HuH-7 (cell line): Measurements from ENCODE around the gene INF2.
A peak's percentile ranks its signal among the peaks of the same experiment; 100 is the strongest.
"Not testable (repeated sequence)": the region's sequence is repeated elsewhere in the genome, so short reads cannot be mapped to it uniquely, and the experiment has no call there.

Source experiments
- DNase-seq: peaks from one replicate; pipeline ENCODE4 v3.0.0; 2011; ENCODE audit warnings: low spot score

The INF2 gene

GRCh38 chr14:104689109-104689880 lies at the start of gene INF2:
INF2 (plus strand) TSS chr14:104689618; CDS start chr14:104701366, 11,748 bp downstream.
- DNase-seq: peak; percentile 90

GRCh38 chr14:104639885-104640548 lies 49.4 kb upstream of the INF2 start:
- peak; percentile 95 for DNase-seq

- no peak for DNase-seq
These were observed 48.7 kb upstream of the INF2 start for GRCh38 chr14:104640681-104641080.

GRCh38 chr14:104641753-104642539 lies 47.5 kb upstream of the INF2 start:
- DNase-seq: no peak

GRCh38 chr14:104642540-104642868 lies 46.9 kb upstream of the INF2 start:
- no peak for DNase-seq

GRCh38 chr14:104643306-104643705 lies 46.1 kb upstream of the INF2 start:
- no peak for DNase-seq

- DNase-seq: no peak
These were observed 45.3 kb upstream of the INF2 start for GRCh38 chr14:104644091-104644635.

- no peak for DNase-seq
These were observed 44.6 kb upstream of the INF2 start for GRCh38 chr14:104644656-104645378.

- DNase-seq: no peak
These were observed 41.9 kb upstream of the INF2 start for GRCh38 chr14:104647467-104648043.

GRCh38 chr14:104650057-104650980 lies 39.1 kb upstream of the INF2 start:
- DNase-seq: peak; percentile 94

GRCh38 chr14:104650981-104651875 lies 38.2 kb upstream of the INF2 start:
- DNase-seq: no peak

GRCh38 chr14:104651876-104652260 lies 37.5 kb upstream of the INF2 start:
- DNase-seq: no peak

GRCh38 chr14:104652386-104652785 lies 37.0 kb upstream of the INF2 start:
- no peak for DNase-seq

GRCh38 chr14:104653130-104653920 lies 36.1 kb upstream of the INF2 start:
- DNase-seq: not testable (repeated sequence)

- DNase-seq: no peak
These were observed 35.3 kb upstream of the INF2 start for GRCh38 chr14:104654119-104654518.

- no peak for DNase-seq
These were observed 34.1 kb upstream of the INF2 start for GRCh38 chr14:104655128-104655848.

GRCh38 chr14:104656014-104656714 lies 33.3 kb upstream of the INF2 start:
- no peak for DNase-seq
